Rectal smooth muscle tissue (tissue), 1 donor: ENCODE measurements around the gene IFI27L2.

ENCODE experiments used
- H3K27ac ChIP-seq: one replicate; pipeline ENCODE4 v1.7.0; 2013; ENCODE audit warnings: low read depth, low read length, inconsistent platforms
- H3K27me3 ChIP-seq: one replicate; pipeline ENCODE4 v1.7.0; 2013; ENCODE audit warnings: low read length; ENCODE audit not compliant: control insufficient read depth, insufficient read depth
- H3K36me3 ChIP-seq: one replicate; pipeline ENCODE4 v1.7.0; 2013; ENCODE audit warnings: low read length; ENCODE audit not compliant: control insufficient read depth, insufficient read depth
- H3K4me1 ChIP-seq: one replicate; pipeline ENCODE4 v1.7.0; 2013; ENCODE audit warnings: low read length; ENCODE audit not compliant: control insufficient read depth, insufficient read depth
- H3K4me3 ChIP-seq: one replicate; pipeline ENCODE4 v1.7.0; 2013; ENCODE audit warnings: low read length
- H3K9ac ChIP-seq: one replicate; pipeline ENCODE4 v1.7.0; 2013; ENCODE audit warnings: low read length

Gene IFI27L2

GRCh38 chr14:94103554-94104150 is 25.8 kb downstream of the IFI27L2 start:
- H3K4me1 ChIP-seq, result no peaks in the 10 kb centered on the region
- H3K27ac ChIP-seq, result no peak overlapping the region
- no peaks in the 10 kb centered on the region for H3K27me3 ChIP-seq
- no peaks in the 10 kb centered on the region for H3K36me3 ChIP-seq
- H3K9ac ChIP-seq, result no peak overlapping the region
- H3K4me3 ChIP-seq, result no peak overlapping the region

DNA sequence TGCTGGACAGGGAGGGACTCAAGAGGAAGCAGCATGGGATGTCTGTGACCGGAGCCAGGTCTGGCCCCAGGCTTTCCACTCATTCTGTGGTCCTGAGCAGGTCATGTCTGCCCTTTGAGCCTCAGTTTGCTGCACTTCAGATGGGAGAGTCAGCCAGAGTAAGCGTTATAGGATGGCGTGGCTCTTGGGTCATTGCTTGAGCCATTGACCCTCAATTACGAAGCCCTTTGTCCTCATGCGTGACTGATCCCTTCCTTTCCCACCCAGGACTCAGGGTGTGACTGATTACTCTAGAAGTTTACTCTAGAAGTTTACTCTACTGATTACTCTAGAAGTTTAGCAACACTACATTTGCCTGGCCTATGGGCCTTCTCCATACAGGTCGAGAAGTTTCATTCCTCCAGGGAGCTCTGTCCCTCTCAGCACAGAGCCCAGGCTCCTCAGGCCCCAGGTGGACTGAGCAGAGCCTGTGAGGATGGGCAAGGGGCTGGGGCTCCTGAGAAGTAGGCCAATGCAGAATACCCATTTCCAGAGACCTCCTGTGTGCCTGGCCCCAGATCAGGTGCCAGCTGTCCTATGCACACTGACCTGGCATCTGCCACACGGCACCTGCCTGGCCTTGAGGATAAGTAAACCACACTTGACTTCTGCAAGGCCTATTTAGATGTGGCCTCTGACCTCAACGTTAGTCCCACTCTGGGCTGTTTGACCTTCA is 26.5 kb downstream of the IFI27L2 start:
- Histone ChIP-seq H3K27me3 (no peaks in the 10 kb centered on the region), H3K27ac (no peak overlapping the region), H3K4me1 (no peaks in the 10 kb centered on the region), H3K36me3 (no peaks in the 10 kb centered on the region), H3K9ac (no peak overlapping the region), H3K4me3 (no peak overlapping the region)

DNA sequence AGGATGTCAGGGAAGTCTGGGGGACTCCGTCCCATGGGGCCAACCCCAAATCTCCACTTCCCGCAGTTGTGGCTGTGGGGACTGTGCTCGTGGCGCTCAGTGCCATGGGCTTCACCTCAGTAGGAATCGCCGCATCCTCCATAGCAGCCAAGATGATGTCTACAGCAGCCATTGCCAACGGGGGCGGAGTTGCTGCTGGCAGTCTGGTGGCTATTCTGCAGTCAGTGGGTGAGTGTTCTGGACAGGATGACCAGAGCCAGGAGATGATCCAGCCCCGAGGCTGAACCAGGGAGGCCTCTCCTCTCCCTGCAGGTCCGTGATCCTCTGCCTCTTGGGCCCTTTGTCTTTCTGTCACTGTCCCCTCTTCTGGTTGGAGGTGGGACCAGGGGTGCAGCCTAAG is 27.7 kb downstream of the IFI27L2 start:
- Histone ChIP-seq H3K4me1 (no peaks in the 10 kb centered on the region), H3K9ac (no peak overlapping the region), H3K27me3 (no peaks in the 10 kb centered on the region), H3K36me3 (no peaks in the 10 kb centered on the region), H3K4me3 (no peak overlapping the region), H3K27ac (no peak overlapping the region)

- H3K4me1 ChIP-seq, result no peaks in the 10 kb centered on the region
- no peak overlapping the region for H3K4me3 ChIP-seq
These were observed 28.6 kb downstream of the IFI27L2 start for GRCh38 chr14:94100847-94101246.

GRCh38 chr14:94099006-94099405 is 30.4 kb downstream of the IFI27L2 start:
- Histone ChIP-seq H3K27me3 (no peaks in the 10 kb centered on the region), H3K27ac (no peak overlapping the region), H3K4me3 (no peak overlapping the region), H3K9ac (no peak overlapping the region), H3K36me3 (no peaks in the 10 kb centered on the region), H3K4me1 (no peaks in the 10 kb centered on the region)

More at GRCh38 chr14:94100847-94101246, 28.6 kb downstream of the IFI27L2 start:
- Histone ChIP-seq H3K36me3 (no peaks in the 10 kb centered on the region), H3K9ac (no peak overlapping the region), H3K27me3 (no peaks in the 10 kb centered on the region), H3K27ac (no peak overlapping the region)

- no peak overlapping the region for H3K9ac ChIP-seq
- no peak overlapping the region for H3K4me3 ChIP-seq
- H3K27me3 ChIP-seq, result no peaks in the 10 kb centered on the region
- no peaks in the 10 kb centered on the region for H3K4me1 ChIP-seq
- no peaks in the 10 kb centered on the region for H3K36me3 ChIP-seq
- H3K27ac ChIP-seq, result no peak overlapping the region
These were observed 30.9 kb downstream of the IFI27L2 start for GRCh38 chr14:94098326-94098992.

DNA sequence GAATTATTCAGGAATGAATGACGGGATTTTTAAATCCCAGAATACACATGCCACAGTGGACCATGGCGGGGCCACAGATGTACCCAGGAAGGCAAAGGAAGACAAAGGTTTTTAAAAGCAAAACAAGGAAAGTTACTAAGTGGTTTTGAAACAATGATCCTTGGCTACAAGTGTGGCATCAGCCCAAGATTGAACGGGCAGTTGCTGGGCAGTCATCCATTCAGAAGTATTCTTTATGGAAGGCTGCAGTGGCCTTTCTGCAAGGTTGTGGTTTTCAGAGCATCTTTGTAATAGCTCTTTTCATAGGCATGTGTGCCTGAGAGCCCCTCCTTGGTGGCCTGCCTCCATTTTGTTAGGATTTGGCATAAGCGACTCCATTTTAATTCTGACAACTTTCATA is 32.3 kb downstream of the IFI27L2 start:
- H3K4me1 ChIP-seq, result no peaks in the 10 kb centered on the region
- H3K27ac ChIP-seq, result no peak overlapping the region
- no peaks in the 10 kb centered on the region for H3K36me3 ChIP-seq
- H3K4me3 ChIP-seq, result no peak overlapping the region
- H3K9ac ChIP-seq, result no peak overlapping the region
- H3K27me3 ChIP-seq, result no peaks in the 10 kb centered on the region

- no peak overlapping the region for H3K27ac ChIP-seq
These were observed 36.0 kb downstream of the IFI27L2 start for GRCh38 chr14:94093418-94093817.

DNA sequence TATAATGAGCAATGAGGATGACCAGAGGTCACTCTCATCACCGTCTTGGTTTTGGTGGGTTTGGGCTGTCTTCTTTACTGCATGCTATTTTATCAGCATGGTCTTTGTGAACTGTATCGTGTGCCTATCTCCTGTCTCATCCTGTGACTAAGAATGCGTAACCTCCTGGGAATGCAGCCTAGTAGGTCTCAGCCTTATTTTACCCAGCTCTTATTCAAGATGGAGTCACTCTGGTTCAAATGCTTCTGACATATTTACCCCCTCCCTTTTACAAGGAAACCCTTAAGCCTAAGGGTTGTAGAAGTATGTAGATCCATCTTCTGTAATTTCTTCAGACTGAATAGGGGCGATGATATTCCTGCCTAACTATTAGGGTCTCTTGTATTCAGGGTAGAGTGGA is 39.9 kb downstream of the IFI27L2 start:
- Histone ChIP-seq H3K36me3 (no peaks in the 10 kb centered on the region), H3K9ac (no peak overlapping the region), H3K4me3 (no peak overlapping the region), H3K27ac (no peak overlapping the region), H3K4me1 (no peaks in the 10 kb centered on the region), H3K27me3 (no peaks in the 10 kb centered on the region)

More at GRCh38 chr14:94093418-94093817, 36.0 kb downstream of the IFI27L2 start:
- Histone ChIP-seq H3K4me1 (no peaks in the 10 kb centered on the region), H3K27me3 (no peaks in the 10 kb centered on the region), H3K4me3 (no peak overlapping the region), H3K9ac (no peak overlapping the region), H3K36me3 (no peaks in the 10 kb centered on the region)

- Histone ChIP-seq H3K27ac (no peak overlapping the region), H3K9ac (no peak overlapping the region), H3K4me3 (no peak overlapping the region), H3K4me1 (no peaks in the 10 kb centered on the region), H3K36me3 (no peaks in the 10 kb centered on the region), H3K27me3 (no peaks in the 10 kb centered on the region)
These were observed 40.9 kb downstream of the IFI27L2 start for GRCh38 chr14:94088516-94088915.

DNA sequence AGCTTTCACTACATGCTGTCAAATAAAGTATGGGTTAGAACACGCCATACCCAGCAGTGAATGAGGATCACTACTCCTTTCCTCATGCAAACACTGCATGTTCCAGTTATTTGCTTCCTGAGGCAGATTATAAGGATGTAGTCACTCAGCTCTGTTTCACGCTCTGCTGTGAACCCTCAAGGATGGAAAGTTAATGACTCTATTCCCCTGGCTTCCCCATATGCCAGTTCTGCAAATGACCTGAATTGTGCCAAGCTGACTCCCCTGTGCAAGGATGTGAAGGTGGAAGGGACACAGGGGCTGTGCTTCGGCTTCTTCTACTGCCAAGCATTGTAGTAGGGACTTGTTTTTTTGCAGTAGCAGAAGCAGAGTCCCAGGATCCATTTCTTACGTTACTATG is 41.5 kb downstream of the IFI27L2 start:
- Histone ChIP-seq H3K9ac (no peak overlapping the region), H3K36me3 (no peaks in the 10 kb centered on the region), H3K4me1 (no peaks in the 10 kb centered on the region), H3K27me3 (no peaks in the 10 kb centered on the region), H3K4me3 (no peak overlapping the region), H3K27ac (no peak overlapping the region)

GRCh38 chr14:94081386-94081820 is 48.0 kb downstream of the IFI27L2 start:
- peaks cover 25% of the 10 kb centered on the region for H3K4me1 ChIP-seq
- peak overlapping the region; percentile 20 for H3K9ac ChIP-seq
- peak overlapping the region; percentile 91 for H3K27ac ChIP-seq
- H3K27me3 ChIP-seq, result no peaks in the 10 kb centered on the region
- H3K4me3 ChIP-seq, result peak overlapping the region; percentile 85
- H3K36me3 ChIP-seq, result peaks cover 14% of the 10 kb centered on the region
